Suprapubic skin (tissue), 4 donors: ENCODE measurements around the gene FAM171A1. TPM values are rescaled to one million over a fixed set of nuclear protein-coding genes. Genes with fewer than 3 reads are reported as not detected.

ENCODE experiments used
- DNase-seq, 2 donors: peaks; one replicate each; pipeline ENCODE4 v3.0.0-alpha.2; 2019; ENCODE audit warnings: low spot score in 2 of 2
- H3K27ac ChIP-seq: fragments of 200-600 bp; sonication (generic); one replicate; pipeline ENCODE4 v1.5.1; 2019
- H3K27me3 ChIP-seq: fragments of 200-600 bp; sonication (generic); one replicate; pipeline ENCODE4 v1.5.1; 2019
- H3K36me3 ChIP-seq: fragments of 200-600 bp; sonication (generic); one replicate; pipeline ENCODE4 v1.5.1; 2019
- H3K4me1 ChIP-seq: fragments of 200-600 bp; sonication (generic); one replicate; pipeline ENCODE4 v1.5.1; 2019
- H3K4me3 ChIP-seq: fragments of 200-600 bp; sonication (generic); one replicate; pipeline ENCODE4 v1.5.1; 2019; ENCODE audit warnings: mild to moderate bottlenecking
- H3K9me3 ChIP-seq: fragments of 200-600 bp; sonication (generic); one replicate; pipeline ENCODE4 v1.5.1; 2019
- EP300 ChIP-seq: sonication (generic); formaldehyde crosslinking; IDR thresholded peaks from one replicate; pipeline ENCODE4 v1.6.1; 2017; ENCODE audit warnings: antibody characterized with exemption
- POLR2A ChIP-seq, 2 donors: fragments of 450-650 bp; IDR thresholded peaks; one replicate each; pipeline ENCODE4 v1.6.1; 2017; ENCODE audit warnings: antibody characterized with exemption in 2 of 2, mild to moderate bottlenecking in 2 of 2, moderate library complexity in 2 of 2
- POLR2AphosphoS5 ChIP-seq, 3 donors: sonication (generic); formaldehyde crosslinking; IDR thresholded peaks; one replicate each; pipeline ENCODE4 v1.6.1; 2017; ENCODE audit warnings: antibody characterized with exemption in 3 of 3
- WGBS: methylation state at CpG from one replicate; pipeline ENCODE4 v1.1.5; 2018; 5-methylcytosine and 5-hydroxymethylcytosine counted together
- total RNA-seq, 4 donors: library from RNA; depleted of rRNA; stranded (reverse); fragments of >200 nt; gene quantifications; one replicate each; pipeline ENCODE4 v1.1.0, GENCODE V29; 2016
- TF ChIP-seq, protein P1 (sequence below), 2 donors: fragments of 200-600 bp in 1 of 2; fragments of 450-650 bp in 1 of 2; sonication (generic) in 1 of 2; IDR thresholded peaks; one replicate each; pipeline ENCODE4 v1.5.1; 2016 to 2019; ENCODE audit warnings: antibody characterized with exemption in 2 of 2, mild to moderate bottlenecking in 1 of 2, moderate library complexity in 1 of 2

FAM171A1 gene
- total RNA-seq, 4 donors from 2014 or later, result 2.8 to 7.0 (median 5.9) TPM

DNA sequence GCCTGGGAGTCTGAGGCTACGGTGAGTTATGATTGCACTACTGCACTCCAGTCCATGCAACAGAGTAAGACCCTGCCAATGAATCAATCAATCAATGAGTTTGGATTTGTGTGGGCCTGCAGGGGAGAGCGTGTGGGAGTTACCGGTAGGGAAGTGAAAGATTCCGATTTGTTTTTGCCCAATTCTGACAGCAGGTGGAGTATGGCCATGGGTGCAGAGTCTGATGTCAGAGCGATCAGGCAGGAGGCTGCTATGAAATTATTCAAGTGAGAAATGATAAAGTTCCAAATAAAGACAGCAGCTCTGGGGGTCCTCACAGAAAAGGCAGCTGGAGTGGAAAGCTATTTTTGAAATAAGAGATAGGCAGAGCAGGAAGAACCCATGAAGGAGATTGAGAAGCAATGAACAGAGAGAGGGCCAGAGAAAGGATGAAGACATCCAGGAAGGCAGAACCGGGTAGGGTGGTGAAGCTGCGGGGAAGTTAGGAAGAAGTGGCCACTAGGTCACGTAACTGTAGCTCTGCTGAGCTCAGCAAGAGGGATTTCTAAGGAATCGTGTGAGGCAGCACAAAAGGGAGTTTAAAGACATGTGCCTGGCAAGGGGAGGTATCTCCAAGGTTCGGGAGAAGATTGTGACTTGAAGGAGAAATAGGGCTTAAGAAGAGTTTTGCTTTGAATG is 108.9 kb downstream of the FAM171A1 start:
- H3K9me3 ChIP-seq, result no peaks in the 10 kb centered on the region
- no peak for DNase-seq
- H3K4me1 ChIP-seq, result no peaks in the 10 kb centered on the region
- H3K4me3 ChIP-seq, result no peak overlapping the region
- no peaks in the 10 kb centered on the region for H3K27me3 ChIP-seq
- no peak overlapping the region for H3K27ac ChIP-seq
- 53% methylated on average over 10 of the region's 10 CpGs for WGBS
- TF ChIP-seq, protein P1, sequence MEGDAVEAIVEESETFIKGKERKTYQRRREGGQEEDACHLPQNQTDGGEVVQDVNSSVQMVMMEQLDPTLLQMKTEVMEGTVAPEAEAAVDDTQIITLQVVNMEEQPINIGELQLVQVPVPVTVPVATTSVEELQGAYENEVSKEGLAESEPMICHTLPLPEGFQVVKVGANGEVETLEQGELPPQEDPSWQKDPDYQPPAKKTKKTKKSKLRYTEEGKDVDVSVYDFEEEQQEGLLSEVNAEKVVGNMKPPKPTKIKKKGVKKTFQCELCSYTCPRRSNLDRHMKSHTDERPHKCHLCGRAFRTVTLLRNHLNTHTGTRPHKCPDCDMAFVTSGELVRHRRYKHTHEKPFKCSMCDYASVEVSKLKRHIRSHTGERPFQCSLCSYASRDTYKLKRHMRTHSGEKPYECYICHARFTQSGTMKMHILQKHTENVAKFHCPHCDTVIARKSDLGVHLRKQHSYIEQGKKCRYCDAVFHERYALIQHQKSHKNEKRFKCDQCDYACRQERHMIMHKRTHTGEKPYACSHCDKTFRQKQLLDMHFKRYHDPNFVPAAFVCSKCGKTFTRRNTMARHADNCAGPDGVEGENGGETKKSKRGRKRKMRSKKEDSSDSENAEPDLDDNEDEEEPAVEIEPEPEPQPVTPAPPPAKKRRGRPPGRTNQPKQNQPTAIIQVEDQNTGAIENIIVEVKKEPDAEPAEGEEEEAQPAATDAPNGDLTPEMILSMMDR (IDR thresholded peaks at IDR 0.05), result no peak
- H3K36me3 ChIP-seq, result no peaks in the 10 kb centered on the region

DNA sequence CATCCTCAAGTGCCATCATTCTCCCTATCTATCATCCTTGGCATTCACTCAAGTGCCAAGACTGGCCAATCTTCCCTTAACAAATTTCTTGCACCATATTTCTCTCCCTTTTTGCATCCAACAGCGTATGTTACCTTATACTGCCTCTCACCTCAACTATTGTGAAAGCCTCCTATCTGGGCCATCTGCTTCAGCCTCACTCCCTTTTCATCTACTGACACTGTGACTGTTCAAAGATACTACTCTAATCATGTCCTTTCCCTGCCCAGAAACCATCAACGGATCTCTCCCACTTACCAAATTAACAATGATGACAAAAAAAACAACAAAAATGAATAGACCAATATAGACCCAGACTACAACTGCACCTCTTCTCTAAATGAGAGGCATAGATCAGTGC is 112.0 kb downstream of the FAM171A1 start:
- 96% methylated on average over 2 of the region's 2 CpGs for WGBS
- TF ChIP-seq POLR2A (IDR thresholded peaks at IDR 0.05) (no peak), EP300 (no peak), POLR2AphosphoS5 (IDR thresholded peaks at IDR 0.05) (no peak)
- TF ChIP-seq, protein P1 (IDR thresholded peaks at IDR 0.05), result no peak
- H3K27me3 ChIP-seq, result no peaks in the 10 kb centered on the region
- no peaks in the 10 kb centered on the region for H3K9me3 ChIP-seq
- no peaks in the 10 kb centered on the region for H3K4me1 ChIP-seq
- no peak overlapping the region for H3K27ac ChIP-seq
- no peak overlapping the region for H3K4me3 ChIP-seq
- no peak for DNase-seq
- H3K36me3 ChIP-seq, result no peaks in the 10 kb centered on the region

GRCh38 chr10:15258255-15258654 is 112.8 kb downstream of the FAM171A1 start:
- H3K36me3 ChIP-seq, result no peaks in the 10 kb centered on the region
- H3K27ac ChIP-seq, result no peak overlapping the region
- H3K27me3 ChIP-seq, result no peaks in the 10 kb centered on the region
- no peak for DNase-seq
- no peaks in the 10 kb centered on the region for H3K9me3 ChIP-seq
- TF ChIP-seq, protein P1 (IDR thresholded peaks at IDR 0.05), result no peak
- TF ChIP-seq POLR2AphosphoS5 (IDR thresholded peaks at IDR 0.05) (no peak), POLR2A (IDR thresholded peaks at IDR 0.05) (no peak)
- H3K4me1 ChIP-seq, result no peaks in the 10 kb centered on the region
- WGBS, result 99% methylated on average over 6 of the region's 6 CpGs
- no peak overlapping the region for H3K4me3 ChIP-seq

GRCh38 chr10:15255961-15256360 is 115.1 kb downstream of the FAM171A1 start:
- 82% methylated on average over 6 of the region's 6 CpGs for WGBS
- Histone ChIP-seq H3K27ac (no peak overlapping the region), H3K9me3 (no peaks in the 10 kb centered on the region), H3K4me1 (no peaks in the 10 kb centered on the region), H3K36me3 (no peaks in the 10 kb centered on the region), H3K27me3 (no peaks in the 10 kb centered on the region), H3K4me3 (no peak overlapping the region)
- TF ChIP-seq EP300 (no peak), POLR2A (IDR thresholded peaks at IDR 0.05) (no peak), POLR2AphosphoS5 (IDR thresholded peaks at IDR 0.05) (no peak)
- TF ChIP-seq, protein P1 (IDR thresholded peaks at IDR 0.05), result no peak
- no peak for DNase-seq

- Histone ChIP-seq H3K27me3 (no peaks in the 10 kb centered on the region), H3K36me3 (no peaks in the 10 kb centered on the region), H3K4me1 (no peaks in the 10 kb centered on the region), H3K27ac (no peak overlapping the region), H3K9me3 (no peaks in the 10 kb centered on the region), H3K4me3 (peak overlapping the region; percentile 26)
- WGBS, result 49% methylated on average over 10 of the region's 10 CpGs
- TF ChIP-seq EP300 (no peak), POLR2AphosphoS5 (IDR thresholded peaks at IDR 0.05) (no peak), POLR2A (IDR thresholded peaks at IDR 0.05) (no peak)
- TF ChIP-seq, protein P1 (IDR thresholded peaks at IDR 0.05), result no peak
- DNase-seq, result no peak
Measured at GRCh38 chr10:15254808-15255648, 116.1 kb downstream of the FAM171A1 start.
